Thyroid gland (tissue), 4 donors: ENCODE data around the gene HEXIM1.

Experiments used
- POLR2A ChIP-seq, 2 donors: fragments of 450-650 bp; IDR thresholded peaks; one replicate each; pipeline ENCODE4 v1.6.1; 2017; ENCODE audit warnings: antibody characterized with exemption in 2 of 2, mild to moderate bottlenecking in 2 of 2, moderate library complexity in 1 of 2
- TF ChIP-seq, protein P1 (sequence below), 6 experiments: fragments of 200-600 bp in 3 of 6; fragments of 450-650 bp in 3 of 6; sonication (generic) in 3 of 6; IDR thresholded peaks; one replicate each; pipeline ENCODE4 v1.5.1; 2016 to 2019; ENCODE audit warnings: antibody characterized with exemption in 6 of 6, mild to moderate bottlenecking in 2 of 6, inconsistent platforms in 1 of 6, moderate library complexity in 1 of 6

- TF ChIP-seq, protein P1, sequence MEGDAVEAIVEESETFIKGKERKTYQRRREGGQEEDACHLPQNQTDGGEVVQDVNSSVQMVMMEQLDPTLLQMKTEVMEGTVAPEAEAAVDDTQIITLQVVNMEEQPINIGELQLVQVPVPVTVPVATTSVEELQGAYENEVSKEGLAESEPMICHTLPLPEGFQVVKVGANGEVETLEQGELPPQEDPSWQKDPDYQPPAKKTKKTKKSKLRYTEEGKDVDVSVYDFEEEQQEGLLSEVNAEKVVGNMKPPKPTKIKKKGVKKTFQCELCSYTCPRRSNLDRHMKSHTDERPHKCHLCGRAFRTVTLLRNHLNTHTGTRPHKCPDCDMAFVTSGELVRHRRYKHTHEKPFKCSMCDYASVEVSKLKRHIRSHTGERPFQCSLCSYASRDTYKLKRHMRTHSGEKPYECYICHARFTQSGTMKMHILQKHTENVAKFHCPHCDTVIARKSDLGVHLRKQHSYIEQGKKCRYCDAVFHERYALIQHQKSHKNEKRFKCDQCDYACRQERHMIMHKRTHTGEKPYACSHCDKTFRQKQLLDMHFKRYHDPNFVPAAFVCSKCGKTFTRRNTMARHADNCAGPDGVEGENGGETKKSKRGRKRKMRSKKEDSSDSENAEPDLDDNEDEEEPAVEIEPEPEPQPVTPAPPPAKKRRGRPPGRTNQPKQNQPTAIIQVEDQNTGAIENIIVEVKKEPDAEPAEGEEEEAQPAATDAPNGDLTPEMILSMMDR (IDR thresholded peaks at IDR 0.05) = no peak
- no peak for TF ChIP-seq POLR2A (IDR thresholded peaks at IDR 0.05)
These were observed 23.9 kb downstream of the HEXIM1 start for GRCh38 chr17:45172232-45172540.
